GM21528 (cell line): Measurements from ENCODE around the gene MAML2.
"Not testable (repeated sequence)": the region's sequence is repeated elsewhere in the genome, so short reads cannot be mapped to it uniquely, and the experiment has no call there.

Experiments used
- ATAC-seq: cut with Tn5 transposase; IDR thresholded peaks from one replicate; pipeline ENCODE4 v1.9.1; 2021; ENCODE audit warnings: mild to moderate bottlenecking, moderate library complexity; ENCODE audit not compliant: unreplicated experiment, low FRiP score

The MAML2 gene

GRCh38 chr11:96295369-96295768 lies 47.6 kb downstream of the MAML2 start:
- no peak for ATAC-seq

- ATAC-seq, result no peak
These were observed 48.7 kb downstream of the MAML2 start for GRCh38 chr11:96294289-96294688.

- ATAC-seq, result peak; percentile 81
These were observed 49.4 kb downstream of the MAML2 start for GRCh38 chr11:96293598-96294021.

GRCh38 chr11:96293109-96293508 lies 49.9 kb downstream of the MAML2 start:
- ATAC-seq, result peak; percentile 9

- ATAC-seq, result no peak
These were observed 50.5 kb downstream of the MAML2 start for GRCh38 chr11:96292291-96293010.

GRCh38 chr11:96290631-96291030 lies 52.4 kb downstream of the MAML2 start:
- ATAC-seq, result no peak

- ATAC-seq, result no peak
These were observed 53.0 kb downstream of the MAML2 start for GRCh38 chr11:96290031-96290430.

- ATAC-seq, result no peak
These were observed 54.1 kb downstream of the MAML2 start for GRCh38 chr11:96288915-96289314.

- ATAC-seq, result no peak
These were observed 55.1 kb downstream of the MAML2 start for GRCh38 chr11:96287822-96288439.

GRCh38 chr11:96285985-96286384 lies 57.0 kb downstream of the MAML2 start:
- ATAC-seq, result not testable (repeated sequence)

- no peak for ATAC-seq
These were observed 58.1 kb downstream of the MAML2 start for GRCh38 chr11:96284917-96285316.

- ATAC-seq, result no peak
These were observed 58.6 kb downstream of the MAML2 start for GRCh38 chr11:96284401-96284800.

- ATAC-seq, result no peak
These were observed 60.3 kb downstream of the MAML2 start for GRCh38 chr11:96282625-96283220.

- no peak for ATAC-seq
These were observed 62.6 kb downstream of the MAML2 start for GRCh38 chr11:96280444-96280843.

- no peak for ATAC-seq
These were observed 63.1 kb downstream of the MAML2 start for GRCh38 chr11:96279896-96280290.

GRCh38 chr11:96279018-96279895 lies 63.7 kb downstream of the MAML2 start:
- no peak for ATAC-seq

GRCh38 chr11:96278039-96278897 lies 64.7 kb downstream of the MAML2 start:
- ATAC-seq, result no peak

- ATAC-seq, result no peak
These were observed 65.3 kb downstream of the MAML2 start for GRCh38 chr11:96277696-96278038.

GRCh38 chr11:96276836-96277235 lies 66.2 kb downstream of the MAML2 start:
- no peak for ATAC-seq
